Measurements from ENCODE around the gene UFM1. TPM values are rescaled to one million over a fixed set of nuclear protein-coding genes. Genes with fewer than 3 reads are reported as not detected.
A peak's percentile ranks its signal among the peaks of the same experiment; 100 is the strongest.

Gene UFM1
- total and polyA plus RNA-seq, 2 of the 13 experiments (the other 11 are each of a cell fraction or from before 2014, with no cell fraction given): 42.6 to 47.0 TPM

- H3K4me2 ChIP-seq (ENCODE audit: low read depth, low read length): no peak overlapping the region
- ChIA-PET CTCF (ENCODE audit: low intra/inter-chr PET ratio, low total read pairs) (no interaction called here), POLR2A (interaction anchor here (1.4 kb wide), 1 partner anchor 23 kb away, joined by 5 read pairs; the partner anchor contains the start of gene UFM1)
- WGBS (ENCODE audit: low lambda C conversion rate): 0% methylated on average over 6 of the region's 6 CpGs
- H3K4me3 ChIP-seq (replicated peaks in 1 of 3; ENCODE audit: insufficient read depth in 1 of 3, low read depth in 2 of 3, low read length in 3 of 3): no peak overlapping the region
- FAIRE-seq: no peak
- peaks cover 6% of the 10 kb centered on the region; the same call in 1 of the 2 replicates for H3K4me1 ChIP-seq (ENCODE audit: insufficient read depth, low read length)
- ATAC-seq: peak; percentile 43; the same call in 1 of the 3 replicates
- H4K20me1 ChIP-seq (ENCODE audit: insufficient read depth, low read length): no peaks in the 10 kb centered on the region
- no peak overlapping the region for H3K27ac ChIP-seq (ENCODE audit: extremely low read length, insufficient read depth, low read length)
- H3K79me2 ChIP-seq (ENCODE audit: insufficient read depth, low read length): no peaks in the 10 kb centered on the region
- no TSS peak for BruUV-seq (replicated peaks)
- in situ Hi-C loops (cut with HindIII; ENCODE audit: extremely low pct_ligation_motif_present, low pct_unique_long_range_greater_than_20kb) (no loop called here), intact Hi-C loops (cut with micrococcal nuclease; ENCODE audit: unreplicated experiment) (no loop called here)
- no peak overlapping the region for H2AFZ ChIP-seq (ENCODE audit: low read length)
- H3K9me3 ChIP-seq (ENCODE audit: low read length): no peaks in the 10 kb centered on the region
- no peak overlapping the region for H3K9ac ChIP-seq (ENCODE audit: insufficient read depth, low read depth, low read length)
- H3K27me3 ChIP-seq (ENCODE audit: control insufficient read depth in 1 of 2, insufficient read depth in 2 of 2, low read length in 2 of 2): no peaks in the 10 kb centered on the region
- DNase-seq (ENCODE audit: low spot score): no peak
- no peaks in the 10 kb centered on the region for H3K36me3 ChIP-seq (replicated peaks in 1 of 2; ENCODE audit: control insufficient read depth in 1 of 2, insufficient read depth in 2 of 2, low read length in 2 of 2)
- TF ChIP-seq CTCF (CRISPR knock-in tag; IDR thresholded peaks at IDR 0.05): no peak
- no peak for TF ChIP-seq MYPOP (CRISPR knock-in tag; IDR thresholded peaks at IDR 0.05)
- no peak for TF ChIP-seq HNF1A (IDR thresholded peaks at IDR 0.05; ENCODE audit: low read depth)
- TF ChIP-seq HNF1A (CRISPR knock-in tag; IDR thresholded peaks at IDR 0.05; ENCODE audit: borderline replicate concordance): no peak
- TF ChIP-seq JUN (CRISPR knock-in tag; IDR thresholded peaks at IDR 0.05): no peak
- TF ChIP-seq KDM1A (CRISPR knock-in tag; IDR thresholded peaks at IDR 0.05): no peak
- no peak for TF ChIP-seq SIX4 (CRISPR knock-in tag; IDR thresholded peaks at IDR 0.05)
- no peak for TF ChIP-seq FIP1L1 (IDR thresholded peaks at IDR 0.05; ENCODE audit: borderline replicate concordance, insufficient read depth, low read depth, low read length)
- no peak for TF ChIP-seq SETDB1 (CRISPR knock-in tag; IDR thresholded peaks at IDR 0.05; ENCODE audit: borderline replicate concordance)
- no peak for TF ChIP-seq RARA (CRISPR knock-in tag; IDR thresholded peaks at IDR 0.05)
- TF ChIP-seq ONECUT2 (CRISPR knock-in tag; IDR thresholded peaks at IDR 0.05): no peak
- no peak for TF ChIP-seq HOXA3 (CRISPR knock-in tag; IDR thresholded peaks at IDR 0.05)
- TF ChIP-seq PRDM10 (CRISPR knock-in tag; IDR thresholded peaks at IDR 0.05; ENCODE audit: low read depth): no peak
- no peak for TF ChIP-seq RXRB (CRISPR knock-in tag; IDR thresholded peaks at IDR 0.05; ENCODE audit: borderline replicate concordance)
Observed at GRCh38 chr13:38372820-38373383, 23.3 kb downstream of the UFM1 start.

Measured in HepG2 (cell line).